Measurements from ENCODE around the gene PSMB11.

DNA sequence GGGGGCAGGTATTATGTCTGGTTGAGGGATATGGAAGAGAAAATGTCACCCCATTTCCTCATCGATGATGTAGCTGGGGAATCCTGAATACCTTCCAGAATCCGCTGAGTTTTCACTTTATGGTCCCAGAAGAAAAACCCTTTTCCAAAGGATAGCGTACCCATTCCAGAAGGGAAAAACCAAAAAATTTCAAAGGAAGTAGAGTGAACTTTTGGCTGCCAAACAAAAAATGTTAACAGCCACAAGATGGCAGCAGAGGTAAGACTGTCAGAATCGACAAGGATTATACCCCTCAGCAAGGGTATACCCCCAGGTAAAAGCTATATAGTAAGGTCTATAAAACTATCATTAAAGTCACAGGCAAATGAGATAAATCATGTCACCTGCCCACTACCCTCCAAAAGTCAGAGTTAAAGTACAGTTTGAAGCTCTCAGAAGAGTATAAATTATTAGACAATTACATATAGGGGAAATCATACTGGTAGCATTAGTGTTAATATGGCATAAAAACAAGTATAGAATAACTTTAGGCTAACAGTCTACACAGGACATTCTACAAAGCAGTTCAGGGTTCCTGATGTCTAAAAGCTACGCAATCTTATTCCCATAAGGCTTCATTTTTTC is 34.9 kb downstream of the PSMB11 start:
- TF ChIP-seq CTCF (IDR thresholded peaks at IDR 0.05) (peak in 6 of 7 experiments; percentile 40 to 54 (median 52)), POLR2A (IDR thresholded peaks at IDR 0.05) (no peak)
